ENCODE data around the gene NUP54.

NUP54 gene

GRCh38 chr4:76148142-76148865, at the start of gene NUP54:
Gene NUP54, minus strand, starts transcription at chr4:76148397. Its CDS starts 23 bp downstream, at chr4:76148374.
- peak within 1 kb of the TSS; percentile 64 for H3K27ac ChIP-seq
- DNase-seq (ENCODE audit: low read depth, low spot score) = peak; percentile 72

GRCh38 chr4:76197031-76197743, 49.0 kb upstream of the NUP54 start:
- H3K27ac ChIP-seq = peak overlapping the region; percentile 89
- no peak for DNase-seq (ENCODE audit: low read depth, low spot score)

GRCh38 chr4:76196376-76196775, 48.2 kb upstream of the NUP54 start:
- H3K27ac ChIP-seq = peak overlapping the region; percentile 89
- DNase-seq (ENCODE audit: low read depth, low spot score) = no peak

GRCh38 chr4:76195326-76195725, 47.1 kb upstream of the NUP54 start:
- H3K27ac ChIP-seq = peak overlapping the region; percentile 89
- DNase-seq (ENCODE audit: low read depth, low spot score) = no peak

- peak; percentile 95 for DNase-seq (ENCODE audit: low read depth, low spot score)
- peak overlapping the region; percentile 89 for H3K27ac ChIP-seq
Observed at GRCh38 chr4:76194325-76194724, 46.1 kb upstream of the NUP54 start.

GRCh38 chr4:76192236-76192635, 44.0 kb upstream of the NUP54 start:
- H3K27ac ChIP-seq = no peak overlapping the region
- DNase-seq (ENCODE audit: low read depth, low spot score) = no peak

- no peak for DNase-seq (ENCODE audit: low read depth, low spot score)
- H3K27ac ChIP-seq = no peak overlapping the region
Observed at GRCh38 chr4:76188557-76188956, 40.4 kb upstream of the NUP54 start.

GRCh38 chr4:76188149-76188548, 40.0 kb upstream of the NUP54 start:
- H3K27ac ChIP-seq = no peak overlapping the region
- no peak for DNase-seq (ENCODE audit: low read depth, low spot score)

- no peak overlapping the region for H3K27ac ChIP-seq
- DNase-seq (ENCODE audit: low read depth, low spot score) = no peak
Observed at GRCh38 chr4:76187152-76187551, 39.0 kb upstream of the NUP54 start.

GRCh38 chr4:76182463-76182862, 34.3 kb upstream of the NUP54 start:
- DNase-seq (ENCODE audit: low read depth, low spot score) = peak; percentile 24
- no peak overlapping the region for H3K27ac ChIP-seq

- no peak for DNase-seq (ENCODE audit: low read depth, low spot score)
- no peak overlapping the region for H3K27ac ChIP-seq
Observed at GRCh38 chr4:76179398-76180318, 31.5 kb upstream of the NUP54 start.

GRCh38 chr4:76178296-76178695, 30.1 kb upstream of the NUP54 start:
- H3K27ac ChIP-seq = peak overlapping the region; percentile 41
- DNase-seq (ENCODE audit: low read depth, low spot score) = no peak

GRCh38 chr4:76177709-76178108, 29.5 kb upstream of the NUP54 start:
- no peak for DNase-seq (ENCODE audit: low read depth, low spot score)
- peak overlapping the region; percentile 41 for H3K27ac ChIP-seq

GRCh38 chr4:76175336-76175735, 27.1 kb upstream of the NUP54 start:
- H3K27ac ChIP-seq = no peak overlapping the region
- DNase-seq (ENCODE audit: low read depth, low spot score) = no peak

- DNase-seq (ENCODE audit: low read depth, low spot score) = no peak
- no peak overlapping the region for H3K27ac ChIP-seq
Observed at GRCh38 chr4:76174216-76174615, 26.0 kb upstream of the NUP54 start.

GRCh38 chr4:76168688-76169087, 20.5 kb upstream of the NUP54 start:
- no peak for DNase-seq (ENCODE audit: low read depth, low spot score)
- no peak overlapping the region for H3K27ac ChIP-seq

GRCh38 chr4:76166480-76166879, 18.3 kb upstream of the NUP54 start:
- DNase-seq (ENCODE audit: low read depth, low spot score) = no peak
- no peak overlapping the region for H3K27ac ChIP-seq

- no peak overlapping the region for H3K27ac ChIP-seq
- no peak for DNase-seq (ENCODE audit: low read depth, low spot score)
Observed at GRCh38 chr4:76160355-76160754, 12.2 kb upstream of the NUP54 start.

GRCh38 chr4:76156635-76157034, 8.4 kb upstream of the NUP54 start:
- H3K27ac ChIP-seq = no peak overlapping the region
- no peak for DNase-seq (ENCODE audit: low read depth, low spot score)

- DNase-seq (ENCODE audit: low read depth, low spot score) = no peak
Observed at GRCh38 chr4:76155979-76156378, 7.8 kb upstream of the NUP54 start.

GRCh38 chr4:76153356-76153755, 5.2 kb upstream of the NUP54 start:
- H3K27ac ChIP-seq = no peak overlapping the region
- DNase-seq (ENCODE audit: low read depth, low spot score) = no peak

More at GRCh38 chr4:76155979-76156378, 7.8 kb upstream of the NUP54 start:
- H3K27ac ChIP-seq = no peak overlapping the region
